GM19099 (cell line): Measurements from ENCODE around the gene PTPN11.

Experiments
- POLR2A ChIP-seq: IDR thresholded peaks from 3 replicates; pipeline ENCODE4 v1.6.1; 2011; ENCODE audit warnings: low read depth; ENCODE audit not compliant: insufficient read length; ENCODE audit errors: extremely low read depth

Gene PTPN11

DNA sequence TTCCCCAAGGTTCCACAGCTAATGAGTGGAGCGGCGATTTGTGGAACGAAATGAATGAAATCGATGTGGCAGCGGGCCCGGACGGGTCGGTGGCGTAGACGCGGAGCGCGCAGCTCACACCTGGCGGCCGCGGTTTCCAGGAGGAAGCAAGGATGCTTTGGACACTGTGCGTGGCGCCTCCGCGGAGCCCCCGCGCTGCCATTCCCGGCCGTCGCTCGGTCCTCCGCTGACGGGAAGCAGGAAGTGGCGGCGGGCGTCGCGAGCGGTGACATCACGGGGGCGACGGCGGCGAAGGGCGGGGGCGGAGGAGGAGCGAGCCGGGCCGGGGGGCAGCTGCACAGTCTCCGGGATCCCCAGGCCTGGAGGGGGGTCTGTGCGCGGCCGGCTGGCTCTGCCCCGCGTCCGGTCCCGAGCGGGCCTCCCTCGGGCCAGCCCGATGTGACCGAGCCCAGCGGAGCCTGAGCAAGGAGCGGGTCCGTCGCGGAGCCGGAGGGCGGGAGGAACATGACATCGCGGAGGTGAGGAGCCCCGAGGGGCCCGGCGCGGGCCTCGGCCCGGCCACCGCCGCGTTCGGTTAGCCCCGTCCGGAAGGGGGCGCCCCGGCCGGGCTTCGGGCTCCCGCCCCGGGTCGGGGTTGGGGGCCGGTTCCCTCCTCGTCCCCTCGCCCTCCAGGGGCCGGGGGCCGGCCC lies at the start of gene PTPN11:
PTPN11 (plus strand) TSS at position 340 of the 689 bp plus-strand sequence; CDS start at position 505, 165 bp downstream.
- peak; percentile 99 for TF ChIP-seq POLR2A

DNA sequence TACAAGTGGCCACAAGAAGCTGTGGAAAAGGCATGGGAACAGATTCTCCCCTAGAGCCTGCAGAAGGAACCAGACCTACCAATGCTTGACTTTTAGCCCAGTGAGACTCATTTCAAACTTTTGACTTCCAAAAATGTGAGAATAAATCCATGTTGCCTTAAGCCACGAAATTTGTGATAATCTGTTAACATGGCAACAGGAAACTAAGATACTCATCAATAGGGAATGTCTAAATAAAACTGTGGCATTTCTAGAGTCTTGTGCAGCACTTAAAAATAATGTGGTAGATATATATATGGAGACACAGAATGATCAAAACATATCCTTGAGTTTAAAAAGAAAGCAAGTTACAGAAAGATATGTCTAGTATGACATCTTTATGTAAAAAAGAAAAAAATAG lies 48.5 kb upstream of the PTPN11 start:
- no peak for TF ChIP-seq POLR2A

DNA sequence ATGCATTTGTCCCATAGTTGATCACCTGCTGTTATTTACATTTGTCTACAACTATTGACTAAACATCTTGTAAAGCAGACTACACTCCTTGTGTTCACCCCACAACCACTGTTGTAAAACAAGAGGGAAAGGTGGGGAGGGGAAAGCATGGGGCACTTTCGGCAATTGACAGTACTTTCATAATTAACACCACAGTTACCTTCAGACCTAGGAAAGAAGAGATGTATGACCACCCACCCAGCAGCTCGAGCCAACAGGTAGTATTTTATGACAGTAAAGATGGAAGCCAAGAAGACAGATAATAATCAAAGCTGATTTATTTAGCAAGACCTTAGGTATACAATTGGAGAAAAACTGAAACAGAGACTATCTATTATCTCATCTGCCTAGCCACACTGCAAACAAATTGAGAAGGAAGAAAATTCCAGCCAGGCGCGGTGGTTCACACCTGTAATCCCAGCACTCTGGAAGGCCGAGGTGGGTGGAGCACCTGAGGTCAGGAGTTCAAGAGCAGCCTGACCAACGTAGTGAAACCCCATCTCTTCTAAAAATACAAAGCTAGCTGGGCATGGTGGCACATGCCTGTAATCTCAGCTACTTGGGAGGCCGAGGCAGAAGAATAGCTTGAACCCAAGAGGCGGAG lies 47.8 kb upstream of the PTPN11 start:
- TF ChIP-seq POLR2A: no peak

DNA sequence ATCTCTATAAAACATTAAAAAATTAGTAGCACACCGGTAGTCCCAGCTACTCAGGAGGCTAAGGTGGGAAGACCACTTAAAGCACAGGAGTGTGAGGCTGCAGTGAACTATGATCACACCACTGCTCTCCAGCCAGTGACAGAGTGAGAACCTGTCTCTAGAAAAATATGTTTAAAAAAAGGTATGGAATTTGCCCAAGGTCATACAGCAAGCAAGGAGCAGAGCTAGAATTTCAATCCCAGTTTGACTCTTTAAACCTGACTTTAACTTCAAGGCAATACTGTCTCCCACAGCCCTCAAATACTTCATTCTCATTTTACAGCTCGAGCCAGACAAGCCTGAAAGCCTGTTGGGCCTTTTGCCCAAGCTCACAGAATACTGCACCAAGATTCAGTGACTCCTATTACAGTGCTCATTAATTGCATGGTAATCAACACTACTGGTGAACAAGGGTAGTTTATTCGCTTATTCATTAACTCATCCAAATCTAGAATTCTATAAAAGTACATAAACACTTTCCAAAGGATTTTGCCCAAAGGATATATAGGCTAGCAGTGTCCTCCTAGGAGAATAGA lies 44.5 kb upstream of the PTPN11 start:
- no peak for TF ChIP-seq POLR2A

DNA sequence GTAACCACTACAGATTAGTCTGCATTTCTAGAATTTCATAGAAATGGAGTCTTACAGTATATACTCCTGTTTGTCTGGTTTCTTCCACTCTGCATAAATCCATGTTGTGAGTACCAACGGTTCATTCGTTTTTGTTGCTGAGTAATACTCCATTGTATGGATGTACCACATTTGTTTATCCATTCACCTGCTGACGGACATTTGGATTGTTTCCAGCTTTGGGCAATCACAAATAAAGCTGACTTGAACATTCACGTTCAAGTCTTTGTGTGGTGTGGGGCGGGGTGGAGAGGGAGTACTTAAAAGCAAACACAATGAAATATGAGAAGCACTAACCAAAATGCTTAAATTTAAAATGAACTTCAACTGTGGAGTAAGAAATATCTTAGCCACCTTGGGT lies 43.6 kb upstream of the PTPN11 start:
- no peak for TF ChIP-seq POLR2A

DNA sequence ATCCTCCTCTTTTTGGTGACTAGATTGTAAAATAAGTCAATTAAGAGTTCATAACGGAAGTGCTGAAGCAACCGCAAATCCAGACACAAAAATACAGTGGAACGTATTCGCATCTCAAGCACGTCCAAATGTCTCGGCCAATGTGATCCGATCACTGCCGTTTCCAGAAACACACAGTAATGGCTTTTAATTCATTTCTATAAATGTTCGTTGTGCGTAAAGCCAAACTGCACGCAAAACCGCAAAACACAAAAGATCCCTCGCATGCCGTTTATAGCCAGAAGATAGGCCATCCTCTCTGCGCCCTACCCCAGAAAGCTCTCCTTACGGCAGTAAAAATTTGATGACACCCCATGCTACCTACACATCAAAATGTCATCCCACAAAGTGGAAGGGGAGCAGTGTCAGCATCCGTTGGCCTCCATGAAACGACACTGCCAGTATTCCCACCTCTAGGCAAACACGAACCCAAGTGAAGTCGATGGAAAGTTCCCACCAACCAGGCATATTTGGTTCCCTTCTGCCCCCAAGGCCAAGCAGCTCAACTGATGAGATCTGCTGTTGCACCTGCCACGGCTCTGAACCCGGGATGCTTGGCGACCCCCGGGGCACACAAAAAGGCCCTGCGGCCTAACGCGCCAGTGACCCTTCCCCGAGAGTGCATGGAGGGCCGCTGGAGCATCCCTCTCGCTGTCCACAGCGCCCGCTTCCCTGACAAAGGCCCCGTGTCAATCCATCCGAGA lies 37.9 kb upstream of the PTPN11 start:
- no peak for TF ChIP-seq POLR2A

DNA sequence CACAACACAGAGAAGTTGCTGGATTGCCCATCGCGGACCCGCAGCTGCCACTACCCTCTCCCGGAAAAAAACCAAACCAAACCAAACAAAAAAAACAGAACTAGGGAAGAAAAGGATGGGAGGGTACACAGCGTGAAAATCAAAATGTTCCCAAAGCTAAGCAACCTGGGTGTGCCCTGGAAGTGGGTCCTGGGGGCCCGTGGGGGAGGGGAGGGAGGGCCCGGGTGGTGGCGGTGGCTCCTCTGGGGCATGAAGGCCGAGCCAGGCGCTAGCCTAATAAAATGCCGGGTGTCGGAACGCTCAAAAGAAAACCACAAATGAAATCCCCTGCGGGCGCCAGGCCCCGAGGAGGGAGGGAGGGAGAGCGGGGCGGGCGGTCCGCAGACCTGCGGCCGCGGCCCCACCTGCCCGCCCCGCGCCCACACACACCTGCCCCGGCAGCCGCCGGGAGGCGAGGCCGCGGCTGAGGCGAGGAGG lies 37.3 kb upstream of the PTPN11 start:
- TF ChIP-seq POLR2A: no peak

DNA sequence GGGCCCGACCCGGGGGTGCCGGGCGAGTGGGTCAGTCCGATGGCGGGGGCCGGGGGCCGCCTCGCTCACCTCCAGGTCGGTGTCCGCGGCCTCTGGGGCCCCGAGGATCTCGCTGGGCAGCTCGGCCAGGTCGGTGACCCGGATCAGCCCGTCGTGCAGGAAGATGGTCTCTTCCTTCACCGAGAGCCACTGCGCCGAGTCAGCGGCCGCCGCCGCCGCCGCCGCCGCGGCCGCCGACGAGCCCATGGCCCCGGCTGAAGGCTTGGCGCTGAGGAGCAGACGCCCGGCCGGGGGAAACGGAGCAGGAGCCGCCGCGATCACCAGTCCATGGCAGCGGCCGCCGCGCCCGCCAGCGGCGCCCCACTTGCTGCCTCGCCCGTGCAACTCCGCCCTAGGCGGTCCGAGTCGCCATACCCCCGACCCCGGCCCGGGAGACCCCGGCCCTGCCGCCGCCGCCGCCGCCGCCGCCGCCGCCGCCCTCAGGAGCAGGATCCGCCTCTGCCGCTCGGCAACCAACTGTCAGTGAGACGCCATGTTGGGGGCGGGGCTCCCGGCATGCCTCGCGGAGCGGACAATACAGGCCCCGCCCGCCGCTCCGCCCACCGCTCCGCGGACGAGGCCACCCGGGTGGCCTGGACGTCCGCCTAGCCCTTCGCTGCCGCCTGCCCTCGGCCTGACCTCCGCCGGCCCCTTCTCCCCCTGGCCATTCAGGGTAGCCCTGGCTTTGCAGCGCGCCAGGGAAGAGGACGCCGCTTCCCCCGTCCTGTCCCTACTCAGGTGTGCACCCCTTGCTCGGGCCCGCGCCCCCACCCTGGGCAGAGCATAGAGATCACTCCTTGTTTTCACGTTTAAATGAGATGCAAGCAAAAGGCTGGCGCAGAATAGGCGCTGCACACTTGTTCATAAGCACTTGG lies 36.6 kb upstream of the PTPN11 start, which contains the start of gene HECTD4:
HECTD4 (minus strand) TSS at position 549 of the 914 bp plus-strand sequence; CDS start at position 246, 303 bp downstream.
- peak; percentile 93 for TF ChIP-seq POLR2A

DNA sequence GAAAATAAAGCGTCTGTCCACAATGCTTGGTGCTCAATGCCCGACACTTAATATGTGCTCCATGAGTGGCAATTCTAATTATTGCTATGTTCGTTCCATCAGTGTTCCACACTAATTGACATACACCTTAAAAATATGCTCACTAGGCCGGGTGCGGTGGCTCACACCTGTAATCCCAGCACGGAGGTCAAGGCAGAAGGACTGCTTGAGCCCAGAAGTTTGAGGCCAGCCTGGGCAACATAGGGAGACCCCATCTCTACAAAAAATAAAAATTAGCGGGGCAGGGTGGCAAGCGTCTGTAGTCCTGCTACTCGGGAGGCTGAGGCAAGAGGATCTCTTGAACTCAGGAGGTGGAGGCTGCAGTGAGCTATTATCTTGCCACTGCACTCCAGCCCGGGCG lies 35.9 kb upstream of the PTPN11 start:
- TF ChIP-seq POLR2A: no peak

DNA sequence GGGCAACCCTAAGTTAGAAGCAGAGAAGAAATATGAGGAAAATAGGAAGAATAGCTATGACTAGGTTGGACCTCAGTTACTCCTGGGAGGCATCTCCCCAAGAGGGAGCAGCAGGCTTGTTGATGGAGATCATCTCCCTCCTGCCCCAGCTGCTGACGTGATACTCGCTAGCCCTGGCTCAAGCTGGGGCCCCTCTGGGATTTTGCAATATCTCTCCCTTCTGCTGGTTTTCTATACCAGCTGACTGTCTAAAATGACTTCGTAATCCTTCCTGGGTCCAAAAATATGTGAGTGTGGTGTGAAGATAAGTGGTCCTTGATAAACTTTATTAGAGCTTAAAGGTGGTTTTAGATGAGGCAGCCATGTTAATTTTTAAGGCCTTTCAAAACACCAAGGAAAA lies 32.0 kb upstream of the PTPN11 start:
- no peak for TF ChIP-seq POLR2A

DNA sequence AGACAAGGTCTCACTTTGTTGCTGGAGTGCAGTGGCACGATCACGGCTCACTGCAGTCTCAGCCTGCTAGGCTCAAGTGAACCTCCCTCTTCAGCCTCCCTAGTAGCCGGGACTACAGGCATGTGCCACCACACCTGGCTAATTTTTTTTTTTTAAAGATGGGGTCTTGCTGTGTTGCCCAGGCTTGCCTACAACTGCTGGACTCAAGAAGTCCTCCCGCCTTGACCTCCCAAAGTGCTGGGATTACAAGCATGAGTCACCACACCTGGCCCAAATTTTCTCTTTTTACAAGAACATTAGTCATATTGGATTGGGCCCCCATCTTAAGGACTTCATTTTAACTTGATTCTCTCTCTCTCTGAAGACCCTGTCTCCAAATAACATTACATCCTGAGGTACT lies 29.5 kb upstream of the PTPN11 start:
- no peak for TF ChIP-seq POLR2A

DNA sequence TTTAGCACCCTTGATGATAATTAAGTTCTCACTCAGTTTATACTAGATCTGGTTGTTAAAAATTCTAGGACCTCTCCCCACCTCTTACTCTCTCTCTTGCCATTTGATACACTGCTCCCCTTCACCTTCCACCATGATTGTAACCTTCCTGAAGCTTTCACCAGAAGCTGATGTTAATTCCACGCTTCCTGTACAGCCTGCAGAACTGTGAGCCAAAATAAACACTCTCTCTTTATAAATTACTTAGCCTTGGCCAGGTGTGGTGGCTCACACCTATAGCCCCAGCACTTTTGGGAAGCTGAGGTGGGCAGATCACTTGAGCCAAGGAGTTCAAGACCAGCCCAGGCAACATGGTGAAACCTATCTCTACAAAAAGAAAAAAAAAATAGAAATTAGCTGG lies 25.4 kb upstream of the PTPN11 start:
- TF ChIP-seq POLR2A: no peak

DNA sequence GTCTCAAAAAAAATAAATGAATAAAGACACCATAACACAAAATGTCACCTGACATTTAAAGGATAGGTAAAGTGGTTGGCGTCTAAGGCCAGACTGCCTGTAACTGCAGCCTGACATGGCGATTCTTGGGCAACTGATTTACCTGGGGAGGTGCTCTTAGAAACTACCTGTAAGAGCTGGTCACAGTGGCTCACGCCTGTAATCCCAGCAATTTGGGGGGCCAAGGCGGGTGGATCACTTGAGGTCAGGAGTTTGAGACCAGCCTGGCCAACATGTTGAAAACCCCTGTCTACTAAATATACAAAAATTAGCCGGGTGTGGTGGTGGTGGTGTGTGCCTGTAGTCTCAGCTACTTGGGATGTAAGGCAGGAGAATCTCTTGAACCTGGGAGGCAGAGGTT lies 17.7 kb upstream of the PTPN11 start:
- no peak for TF ChIP-seq POLR2A

DNA sequence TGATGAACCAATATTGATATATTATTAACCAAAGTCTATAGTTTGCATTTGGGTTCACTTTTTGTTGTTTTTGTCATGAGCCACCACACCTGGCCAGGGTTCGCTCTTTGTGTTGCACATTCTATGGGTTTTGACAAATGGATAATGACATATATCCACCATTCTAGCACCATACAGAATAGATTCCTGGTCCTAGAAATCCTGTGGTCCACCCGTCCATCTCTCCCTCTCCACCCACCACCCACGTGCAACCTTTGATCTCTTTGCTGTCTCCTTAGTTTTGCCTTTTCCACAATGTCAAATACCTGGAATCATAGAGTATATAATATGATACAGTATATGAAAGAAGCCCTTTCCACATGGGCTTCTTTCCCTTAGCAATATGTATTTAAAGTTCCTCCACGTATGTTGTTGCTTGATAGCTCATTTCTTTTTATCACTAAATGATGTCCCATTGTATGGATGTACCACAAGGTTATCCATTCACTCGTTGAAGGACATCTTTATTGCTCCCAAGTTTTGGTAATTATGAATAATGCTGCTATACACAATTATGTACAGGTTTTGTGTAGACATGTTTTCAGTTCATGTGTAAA lies 16.7 kb upstream of the PTPN11 start:
- no peak for TF ChIP-seq POLR2A
